ENCODE measurements around the gene CHORDC1. TPM values are rescaled to one million over a fixed set of nuclear protein-coding genes. Genes with fewer than 3 reads are reported as not detected.
"Not testable (repeated sequence)": the region's sequence is repeated elsewhere in the genome, so short reads cannot be mapped to it uniquely, and the experiment has no call there.

CHORDC1 gene
- polyA plus RNA-seq, 1 donor (not counting 4 experiments of a cell fraction or from before 2014, with no cell fraction given), result 50.7 TPM

GRCh38 chr11:90171359-90171758, 51.5 kb downstream of the CHORDC1 start:
- Histone ChIP-seq H3K79me2 (ENCODE audit: control insufficient read depth, insufficient read depth, low read length) (no peaks in the 10 kb centered on the region), H3K9ac (ENCODE audit: control insufficient read depth, extremely low read depth, insufficient read depth, low read length) (no peak overlapping the region), H3K36me3 (ENCODE audit: control insufficient read depth in 2 of 2, extremely low read depth in 1 of 2, insufficient read depth in 2 of 2, low read length in 2 of 2) (no peaks in the 10 kb centered on the region), H4K20me1 (ENCODE audit: control insufficient read depth, extremely low read depth, insufficient read depth, low read length) (no peaks in the 10 kb centered on the region), H3K27ac (ENCODE audit: control insufficient read depth, insufficient read depth, low read length) (no peak overlapping the region), H3K9me1 (ENCODE audit: control insufficient read depth, extremely low read depth, insufficient read depth, low read length) (no peaks in the 10 kb centered on the region), H3K27me3 (ENCODE audit: control insufficient read depth, extremely low read depth, insufficient read depth, low read length) (no peaks in the 10 kb centered on the region), H3K9me3 (ENCODE audit: control insufficient read depth, low read depth, low read length) (no peaks in the 10 kb centered on the region), H3K4me1 (ENCODE audit: control insufficient read depth, extremely low read depth, insufficient read depth, low read length) (no peaks in the 10 kb centered on the region), H3K4me2 (ENCODE audit: control insufficient read depth, extremely low read depth, insufficient read depth, low read depth, low read length) (no peak overlapping the region), H3K4me3 (ENCODE audit: control insufficient read depth in 2 of 3, extremely low read depth in 1 of 3, insufficient read depth in 2 of 3, low read depth in 1 of 3, low read length in 3 of 3) (no peak overlapping the region), H2AFZ (ENCODE audit: control insufficient read depth, low read length) (no peak overlapping the region)
- no peak for DNase-seq (ENCODE audit: low read depth, low spot score)
- no peak for TF ChIP-seq CTCF (optimal IDR thresholded peaks at IDR 0.05 in 1 of 3, IDR thresholded peaks at IDR 0.05 in 1 of 3, conservative IDR thresholded peaks at IDR 0.05 in 1 of 3; ENCODE audit: extremely low read depth in 1 of 3, insufficient read depth in 2 of 3, low read length in 3 of 3)
- no peak for TF ChIP-seq EZH2 (IDR thresholded peaks at IDR 0.05; ENCODE audit: low read length)
- FAIRE-seq, result no peak
- dilution Hi-C loops (cut with MboI; ENCODE audit: extremely low pct_ligation_motif_present, low sequenced_read_pairs), result no loop called here

- Histone ChIP-seq H3K9me3 (ENCODE audit: control insufficient read depth, low read depth, low read length) (no peaks in the 10 kb centered on the region), H3K36me3 (ENCODE audit: control insufficient read depth in 2 of 2, extremely low read depth in 1 of 2, insufficient read depth in 2 of 2, low read length in 2 of 2) (no peaks in the 10 kb centered on the region)
Measured at GRCh38 chr11:90168571-90168970, 54.3 kb downstream of the CHORDC1 start.

GRCh38 chr11:90167704-90168103, 55.1 kb downstream of the CHORDC1 start:
- H3K4me2 ChIP-seq (ENCODE audit: control insufficient read depth, extremely low read depth, insufficient read depth, low read depth, low read length); H3K27me3 ChIP-seq (ENCODE audit: control insufficient read depth, extremely low read depth, insufficient read depth, low read length); H3K79me2 ChIP-seq (ENCODE audit: control insufficient read depth, insufficient read depth, low read length); H4K20me1 ChIP-seq (ENCODE audit: control insufficient read depth, extremely low read depth, insufficient read depth, low read length); H3K4me3 ChIP-seq (ENCODE audit: control insufficient read depth in 2 of 3, extremely low read depth in 1 of 3, insufficient read depth in 2 of 3, low read depth in 1 of 3, low read length in 3 of 3); FAIRE-seq; H3K36me3 ChIP-seq (ENCODE audit: control insufficient read depth in 2 of 2, extremely low read depth in 1 of 2, insufficient read depth in 2 of 2, low read length in 2 of 2); H2AFZ ChIP-seq (ENCODE audit: control insufficient read depth, low read length); H3K27ac ChIP-seq (ENCODE audit: control insufficient read depth, insufficient read depth, low read length); H3K4me1 ChIP-seq (ENCODE audit: control insufficient read depth, extremely low read depth, insufficient read depth, low read length); H3K9me1 ChIP-seq (ENCODE audit: control insufficient read depth, extremely low read depth, insufficient read depth, low read length); DNase-seq (ENCODE audit: low read depth, low spot score); H3K9me3 ChIP-seq (ENCODE audit: control insufficient read depth, low read depth, low read length); H3K9ac ChIP-seq (ENCODE audit: control insufficient read depth, extremely low read depth, insufficient read depth, low read length); dilution Hi-C loops (cut with MboI; ENCODE audit: extremely low pct_ligation_motif_present, low sequenced_read_pairs): not testable (repeated sequence)

More at GRCh38 chr11:90168571-90168970, 54.3 kb downstream of the CHORDC1 start:
- DNase-seq (ENCODE audit: low read depth, low spot score) (no peak), FAIRE-seq (no peak)
- Histone ChIP-seq H2AFZ (ENCODE audit: control insufficient read depth, low read length) (no peak overlapping the region), H3K9ac (ENCODE audit: control insufficient read depth, extremely low read depth, insufficient read depth, low read length) (no peak overlapping the region), H3K4me1 (ENCODE audit: control insufficient read depth, extremely low read depth, insufficient read depth, low read length) (no peaks in the 10 kb centered on the region), H3K4me2 (ENCODE audit: control insufficient read depth, extremely low read depth, insufficient read depth, low read depth, low read length) (no peak overlapping the region), H3K27me3 (ENCODE audit: control insufficient read depth, extremely low read depth, insufficient read depth, low read length) (no peaks in the 10 kb centered on the region), H3K9me1 (ENCODE audit: control insufficient read depth, extremely low read depth, insufficient read depth, low read length) (no peaks in the 10 kb centered on the region), H3K79me2 (ENCODE audit: control insufficient read depth, insufficient read depth, low read length) (no peaks in the 10 kb centered on the region), H3K4me3 (ENCODE audit: control insufficient read depth in 2 of 3, extremely low read depth in 1 of 3, insufficient read depth in 2 of 3, low read depth in 1 of 3, low read length in 3 of 3) (no peak overlapping the region), H3K27ac (ENCODE audit: control insufficient read depth, insufficient read depth, low read length) (no peak overlapping the region), H4K20me1 (ENCODE audit: control insufficient read depth, extremely low read depth, insufficient read depth, low read length) (no peaks in the 10 kb centered on the region)
- TF ChIP-seq CTCF (optimal IDR thresholded peaks at IDR 0.05 in 1 of 3, IDR thresholded peaks at IDR 0.05 in 1 of 3, conservative IDR thresholded peaks at IDR 0.05 in 1 of 3; ENCODE audit: extremely low read depth in 1 of 3, insufficient read depth in 2 of 3, low read length in 3 of 3) (no peak), EZH2 (IDR thresholded peaks at IDR 0.05; ENCODE audit: low read length) (no peak)
- dilution Hi-C loops (cut with MboI; ENCODE audit: extremely low pct_ligation_motif_present, low sequenced_read_pairs), result no loop called here

DNA sequence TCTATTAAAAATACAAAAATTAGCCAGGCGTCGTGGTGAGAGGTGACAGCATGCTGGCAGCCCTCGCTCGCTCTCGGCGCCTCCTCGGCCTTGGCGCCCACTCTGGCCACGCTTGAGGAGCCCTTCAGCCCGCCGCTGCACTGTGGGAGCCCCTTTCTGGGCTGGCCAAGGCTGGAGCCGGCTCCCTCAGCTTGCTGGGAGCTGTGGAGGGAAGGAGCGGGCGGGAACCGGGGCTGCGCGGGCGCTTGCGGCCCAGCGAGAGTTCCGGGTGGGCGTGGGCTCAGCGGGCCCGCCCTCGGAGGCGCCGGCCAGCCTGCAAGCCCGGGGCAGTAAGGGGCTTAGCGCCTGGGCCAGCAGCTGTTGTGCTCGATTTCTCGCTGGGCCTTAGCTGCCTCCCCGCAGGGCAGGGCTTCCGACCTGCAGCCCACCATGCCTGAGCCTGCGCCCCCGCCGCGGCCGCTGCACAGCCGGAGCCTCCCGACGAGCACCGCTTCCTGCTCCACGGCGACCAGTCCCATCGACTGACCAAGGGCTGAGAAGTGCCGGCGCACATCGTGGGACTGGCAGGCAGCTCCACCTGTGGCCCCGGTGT, 55.8 kb downstream of the CHORDC1 start:
- H2AFZ ChIP-seq (ENCODE audit: control insufficient read depth, low read length); H3K4me1 ChIP-seq (ENCODE audit: control insufficient read depth, extremely low read depth, insufficient read depth, low read length); H3K9me1 ChIP-seq (ENCODE audit: control insufficient read depth, extremely low read depth, insufficient read depth, low read length); FAIRE-seq; H3K4me2 ChIP-seq (ENCODE audit: control insufficient read depth, extremely low read depth, insufficient read depth, low read depth, low read length); H4K20me1 ChIP-seq (ENCODE audit: control insufficient read depth, extremely low read depth, insufficient read depth, low read length); H3K27me3 ChIP-seq (ENCODE audit: control insufficient read depth, extremely low read depth, insufficient read depth, low read length); H3K27ac ChIP-seq (ENCODE audit: control insufficient read depth, insufficient read depth, low read length); H3K9ac ChIP-seq (ENCODE audit: control insufficient read depth, extremely low read depth, insufficient read depth, low read length); H3K4me3 ChIP-seq (ENCODE audit: control insufficient read depth in 2 of 3, extremely low read depth in 1 of 3, insufficient read depth in 2 of 3, low read depth in 1 of 3, low read length in 3 of 3); H3K79me2 ChIP-seq (ENCODE audit: control insufficient read depth, insufficient read depth, low read length); H3K9me3 ChIP-seq (ENCODE audit: control insufficient read depth, low read depth, low read length); H3K36me3 ChIP-seq (ENCODE audit: control insufficient read depth in 2 of 2, extremely low read depth in 1 of 2, insufficient read depth in 2 of 2, low read length in 2 of 2); DNase-seq (ENCODE audit: low read depth, low spot score); dilution Hi-C loops (cut with MboI; ENCODE audit: extremely low pct_ligation_motif_present, low sequenced_read_pairs): not testable (repeated sequence)
